Esophagus squamous epithelium (tissue), 4 donors: ENCODE results near the gene ZNF784.

Experiments
- POLR2A ChIP-seq, 4 donors: fragments of 450-650 bp; IDR thresholded peaks; one replicate each; pipeline ENCODE4 v1.6.1; 2017; ENCODE audit warnings: antibody characterized with exemption in 4 of 4, mild to moderate bottlenecking in 4 of 4, moderate library complexity in 3 of 4
- TF ChIP-seq, protein P1 (sequence below), 6 experiments: fragments of 450-650 bp in 4 of 6; fragments of 200-600 bp in 2 of 6; sonication (generic) in 2 of 6; IDR thresholded peaks; one replicate each; pipeline ENCODE4 v1.5.1; 2016 to 2019; ENCODE audit warnings: antibody characterized with exemption in 6 of 6, mild to moderate bottlenecking in 4 of 6, moderate library complexity in 4 of 6

DNA sequence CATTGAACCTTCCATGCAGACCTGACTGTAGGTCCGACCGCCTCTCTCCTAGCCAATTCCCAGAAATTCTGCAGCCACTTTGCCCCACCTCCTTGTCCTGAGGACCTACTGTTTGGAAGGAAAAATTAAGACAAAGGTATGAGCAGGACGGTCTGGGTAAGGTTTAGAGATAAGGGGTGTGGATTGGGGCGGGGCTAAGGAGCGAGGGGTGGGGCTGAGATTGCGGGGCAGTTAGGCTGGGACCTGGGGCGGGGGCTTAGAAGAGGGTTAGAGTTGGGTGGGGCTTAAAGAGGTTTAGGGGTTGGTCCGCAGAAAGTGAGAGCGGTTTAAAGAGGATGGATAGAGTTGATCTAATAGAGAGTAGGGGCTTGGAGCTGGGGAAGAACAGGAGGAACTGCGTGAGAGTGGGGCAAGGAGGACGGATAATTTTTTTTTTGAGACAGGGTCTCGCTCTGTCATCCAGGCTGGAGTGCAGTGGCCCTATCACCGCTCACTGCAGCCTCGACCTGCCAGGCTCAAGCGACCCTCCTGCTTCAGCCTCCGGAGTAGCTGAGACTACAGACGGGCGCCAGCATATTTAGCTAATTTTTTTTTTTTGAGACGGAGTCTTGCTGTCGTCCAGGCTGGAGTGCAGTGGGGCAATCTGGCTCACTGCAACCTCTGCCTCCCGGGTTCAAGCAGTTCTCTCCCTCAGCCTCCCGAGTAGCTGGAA is 20.6 kb downstream of the ZNF784 start:
- TF ChIP-seq, protein P1, sequence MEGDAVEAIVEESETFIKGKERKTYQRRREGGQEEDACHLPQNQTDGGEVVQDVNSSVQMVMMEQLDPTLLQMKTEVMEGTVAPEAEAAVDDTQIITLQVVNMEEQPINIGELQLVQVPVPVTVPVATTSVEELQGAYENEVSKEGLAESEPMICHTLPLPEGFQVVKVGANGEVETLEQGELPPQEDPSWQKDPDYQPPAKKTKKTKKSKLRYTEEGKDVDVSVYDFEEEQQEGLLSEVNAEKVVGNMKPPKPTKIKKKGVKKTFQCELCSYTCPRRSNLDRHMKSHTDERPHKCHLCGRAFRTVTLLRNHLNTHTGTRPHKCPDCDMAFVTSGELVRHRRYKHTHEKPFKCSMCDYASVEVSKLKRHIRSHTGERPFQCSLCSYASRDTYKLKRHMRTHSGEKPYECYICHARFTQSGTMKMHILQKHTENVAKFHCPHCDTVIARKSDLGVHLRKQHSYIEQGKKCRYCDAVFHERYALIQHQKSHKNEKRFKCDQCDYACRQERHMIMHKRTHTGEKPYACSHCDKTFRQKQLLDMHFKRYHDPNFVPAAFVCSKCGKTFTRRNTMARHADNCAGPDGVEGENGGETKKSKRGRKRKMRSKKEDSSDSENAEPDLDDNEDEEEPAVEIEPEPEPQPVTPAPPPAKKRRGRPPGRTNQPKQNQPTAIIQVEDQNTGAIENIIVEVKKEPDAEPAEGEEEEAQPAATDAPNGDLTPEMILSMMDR (IDR thresholded peaks at IDR 0.05), result no peak
- no peak for TF ChIP-seq POLR2A (IDR thresholded peaks at IDR 0.05)
